ENCODE results near the gene RPRD1A. TPM values are rescaled to one million over a fixed set of nuclear protein-coding genes. Genes with fewer than 3 reads are reported as not detected.

RPRD1A gene
- total RNA-seq, 1 experiment from 2014 or later, result 80.7 TPM

Other genes with a start within 250 kb of the RPRD1A start
- 70.5 TPM for gene SLC39A6, start 61.8 kb upstream of the RPRD1A start, total RNA-seq (2021; ENCODE audit: unreplicated experiment)
- 109 TPM for gene ELP2, start 62.3 kb upstream of the RPRD1A start, total RNA-seq (2021; ENCODE audit: unreplicated experiment)
- 12.1 TPM for gene MOCOS, start 119.9 kb upstream of the RPRD1A start, total RNA-seq (2021; ENCODE audit: unreplicated experiment)
- 4.0 TPM for gene FHOD3, start 230.2 kb upstream of the RPRD1A start, total RNA-seq (2021; ENCODE audit: unreplicated experiment)

Measured in HCT116 (cell line).